HUES48 (cell line): ENCODE measurements around the gene TENT4A.

Experiments
- H3K27ac ChIP-seq: one replicate; pipeline ENCODE4 v1.7.0; 2013; ENCODE audit warnings: low read depth, low read length, inconsistent platforms
- H3K27me3 ChIP-seq: 2 replicates; pipeline ENCODE4 v1.6.1; 2013; ENCODE audit warnings: mild to moderate bottlenecking, low read length; ENCODE audit not compliant: control insufficient read depth, insufficient read depth
- H3K36me3 ChIP-seq: 2 replicates; pipeline ENCODE4 v1.6.1; 2013; ENCODE audit warnings: low read length; ENCODE audit not compliant: control insufficient read depth, insufficient read depth
- H3K4me1 ChIP-seq: 2 replicates; pipeline ENCODE4 v1.6.1; 2013; ENCODE audit warnings: mild to moderate bottlenecking, low read length; ENCODE audit not compliant: control insufficient read depth, insufficient read depth
- H3K4me3 ChIP-seq: 2 replicates; pipeline ENCODE4 v1.5.1; 2013; ENCODE audit warnings: mild to moderate bottlenecking, low read depth, low read length
- H3K9ac ChIP-seq: 2 replicates; pipeline ENCODE4 v1.6.1; 2013; ENCODE audit warnings: mild to moderate bottlenecking, low read depth, low read length, moderate library complexity
- H3K9me3 ChIP-seq: 2 replicates; pipeline ENCODE4 v1.6.1; 2013; ENCODE audit warnings: low read length; ENCODE audit not compliant: control insufficient read depth, insufficient read depth

Gene TENT4A

DNA sequence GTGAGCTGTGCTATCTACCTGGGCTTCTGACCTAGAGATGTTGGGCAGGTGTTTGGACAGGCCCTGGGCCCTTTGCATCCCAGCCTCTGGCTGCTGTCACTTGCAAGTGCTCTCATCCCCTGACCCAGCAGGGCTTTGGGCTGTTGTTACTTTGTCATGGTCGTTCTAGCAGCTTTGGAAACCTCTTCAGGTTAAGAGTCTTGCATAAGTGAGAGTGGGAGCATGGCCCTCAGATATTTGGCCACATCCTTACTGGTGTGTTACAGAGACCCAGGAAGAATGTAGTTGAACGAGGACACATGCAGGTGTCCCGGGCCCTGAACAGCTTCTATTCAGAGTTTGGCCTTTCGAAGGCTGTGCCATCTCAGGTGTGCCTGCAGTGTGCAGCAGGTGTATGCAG, 4.5 kb downstream of the TENT4A start:
- H3K9ac ChIP-seq: no peak overlapping the region
- H3K36me3 ChIP-seq: peaks cover 8% of the 10 kb centered on the region; the same call in 1 of the 2 replicates
- no peak overlapping the region for H3K27ac ChIP-seq
- no peaks in the 10 kb centered on the region for H3K27me3 ChIP-seq
- peaks cover 34% of the 10 kb centered on the region for H3K4me1 ChIP-seq
- H3K9me3 ChIP-seq: no peaks in the 10 kb centered on the region
- H3K4me3 ChIP-seq: no peak overlapping the region

GRCh38 chr5:6718161-6718681, 5.0 kb downstream of the TENT4A start:
- H3K27ac ChIP-seq: no peak overlapping the region
- H3K4me1 ChIP-seq: peaks cover 34% of the 10 kb centered on the region
- no peak overlapping the region for H3K4me3 ChIP-seq
- H3K9me3 ChIP-seq: no peaks in the 10 kb centered on the region
- no peak overlapping the region for H3K9ac ChIP-seq
- H3K36me3 ChIP-seq: peaks cover 8% of the 10 kb centered on the region; the same call in 1 of the 2 replicates
- H3K27me3 ChIP-seq: no peaks in the 10 kb centered on the region

DNA sequence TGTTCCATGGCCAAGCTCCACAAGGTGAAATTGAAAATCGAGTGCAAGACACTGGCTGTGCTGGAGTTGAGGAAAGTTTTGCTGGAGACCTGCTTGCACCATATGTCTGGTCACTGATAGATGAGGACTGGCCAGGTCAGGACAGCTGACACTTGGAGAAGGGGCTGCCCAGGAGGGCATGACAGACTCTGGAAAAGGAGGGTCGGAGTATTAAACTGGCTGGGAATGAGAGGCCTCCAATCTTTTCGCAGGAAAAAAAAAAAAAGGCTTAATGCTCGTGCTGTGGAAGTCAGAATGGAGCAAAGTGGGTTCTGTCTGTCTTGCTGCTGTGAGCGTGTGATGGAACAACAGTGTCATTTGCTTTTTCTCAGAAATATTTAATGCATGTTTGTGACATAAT, 5.5 kb downstream of the TENT4A start:
- Histone ChIP-seq H3K4me1 (peaks cover 34% of the 10 kb centered on the region), H3K27me3 (no peaks in the 10 kb centered on the region), H3K27ac (no peak overlapping the region), H3K9me3 (no peaks in the 10 kb centered on the region), H3K9ac (no peak overlapping the region), H3K36me3 (peaks cover 8% of the 10 kb centered on the region), H3K4me3 (no peak overlapping the region)

GRCh38 chr5:6719417-6719816, 6.2 kb downstream of the TENT4A start:
- Histone ChIP-seq H3K4me3 (no peak overlapping the region), H3K9me3 (no peaks in the 10 kb centered on the region), H3K27ac (no peak overlapping the region), H3K27me3 (no peaks in the 10 kb centered on the region), H3K4me1 (peaks cover 34% of the 10 kb centered on the region), H3K36me3 (peaks cover 8% of the 10 kb centered on the region), H3K9ac (no peak overlapping the region)

GRCh38 chr5:6719896-6720560, 6.8 kb downstream of the TENT4A start:
- peaks cover 8% of the 10 kb centered on the region for H3K36me3 ChIP-seq
- no peak overlapping the region for H3K27ac ChIP-seq
- peaks cover 33% of the 10 kb centered on the region for H3K4me1 ChIP-seq
- no peak overlapping the region for H3K9ac ChIP-seq
- H3K4me3 ChIP-seq: no peak overlapping the region
- H3K9me3 ChIP-seq: no peaks in the 10 kb centered on the region
- H3K27me3 ChIP-seq: no peaks in the 10 kb centered on the region

GRCh38 chr5:6720561-6720921, 7.3 kb downstream of the TENT4A start:
- no peak overlapping the region for H3K4me3 ChIP-seq
- no peak overlapping the region for H3K9ac ChIP-seq
- no peak overlapping the region for H3K27ac ChIP-seq
- no peaks in the 10 kb centered on the region for H3K27me3 ChIP-seq
- H3K4me1 ChIP-seq: peaks cover 28% of the 10 kb centered on the region
- peaks cover 11% of the 10 kb centered on the region for H3K36me3 ChIP-seq
- no peaks in the 10 kb centered on the region for H3K9me3 ChIP-seq

GRCh38 chr5:6721442-6721841, 8.2 kb downstream of the TENT4A start:
- Histone ChIP-seq H3K27me3 (no peaks in the 10 kb centered on the region), H3K9me3 (no peaks in the 10 kb centered on the region), H3K4me1 (peaks cover 20% of the 10 kb centered on the region), H3K4me3 (no peak overlapping the region), H3K27ac (no peak overlapping the region), H3K9ac (no peak overlapping the region), H3K36me3 (peaks cover 10% of the 10 kb centered on the region)

DNA sequence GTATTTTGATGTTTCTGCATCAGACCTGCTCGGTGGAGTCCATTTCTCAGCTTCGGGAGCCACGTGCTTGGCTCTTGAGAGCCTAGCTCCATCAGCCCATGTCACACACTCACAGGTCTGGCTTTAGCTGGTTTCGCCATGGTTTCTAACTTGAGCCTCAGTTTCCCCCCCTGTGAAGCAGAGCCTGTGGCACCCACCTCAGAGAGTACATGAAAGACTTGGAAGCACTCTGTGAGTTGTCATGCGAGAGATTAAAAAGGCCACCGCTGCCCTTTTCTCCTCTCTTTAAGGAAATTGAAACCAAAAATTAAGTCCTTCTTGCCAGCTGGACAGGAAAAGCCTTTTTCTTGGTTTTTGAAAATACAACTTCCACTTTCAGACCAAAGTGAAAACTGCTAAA, 8.8 kb downstream of the TENT4A start:
- Histone ChIP-seq H3K4me1 (peaks cover 17% of the 10 kb centered on the region), H3K9ac (no peak overlapping the region), H3K4me3 (no peak overlapping the region), H3K9me3 (no peaks in the 10 kb centered on the region), H3K27me3 (no peaks in the 10 kb centered on the region), H3K36me3 (peaks cover 4% of the 10 kb centered on the region), H3K27ac (no peak overlapping the region)

GRCh38 chr5:6723122-6723815, 10.0 kb downstream of the TENT4A start:
- Histone ChIP-seq H3K9ac (no peak overlapping the region), H3K27me3 (no peaks in the 10 kb centered on the region), H3K36me3 (peaks cover 3% of the 10 kb centered on the region), H3K4me3 (no peak overlapping the region), H3K4me1 (peaks cover 26% of the 10 kb centered on the region), H3K27ac (no peak overlapping the region), H3K9me3 (no peaks in the 10 kb centered on the region)

- Histone ChIP-seq H3K27ac (no peak overlapping the region), H3K9me3 (no peaks in the 10 kb centered on the region), H3K4me1 (peaks cover 32% of the 10 kb centered on the region), H3K4me3 (no peak overlapping the region), H3K36me3 (peaks cover 3% of the 10 kb centered on the region), H3K9ac (no peak overlapping the region), H3K27me3 (no peaks in the 10 kb centered on the region)
These were observed 10.6 kb downstream of the TENT4A start for GRCh38 chr5:6723816-6724300.

DNA sequence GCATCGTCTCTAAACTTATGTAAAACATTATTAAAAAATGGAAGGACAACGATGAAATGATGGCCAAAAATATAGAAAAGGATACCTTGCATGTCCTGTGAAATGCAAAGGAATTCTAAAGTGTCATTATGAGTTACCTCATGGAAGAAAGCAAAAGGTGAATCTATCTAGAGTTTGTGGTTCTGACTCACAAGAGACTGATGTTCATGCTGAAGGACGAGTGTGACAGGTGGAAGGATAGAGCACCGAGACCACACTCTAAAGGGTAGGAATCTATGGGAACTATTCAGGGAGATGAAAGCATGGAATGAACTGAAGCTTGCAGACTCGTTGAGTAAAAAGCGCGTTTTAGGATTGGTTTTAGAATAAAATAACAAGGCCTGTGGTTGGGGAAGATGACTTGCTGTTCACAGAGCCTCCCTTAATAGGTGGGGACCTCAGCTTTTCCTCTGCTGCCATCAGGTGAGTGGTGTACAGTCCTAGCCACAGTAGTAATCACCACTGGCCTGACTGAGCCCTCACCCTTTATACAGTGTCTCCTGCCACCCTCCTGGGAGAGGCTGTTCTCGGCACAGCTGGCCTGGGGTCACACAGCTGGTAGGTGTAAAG, 11.2 kb downstream of the TENT4A start:
- peaks cover 3% of the 10 kb centered on the region for H3K36me3 ChIP-seq
- H3K27ac ChIP-seq: no peak overlapping the region

More for the DNA sequence above, 11.2 kb downstream of the TENT4A start:
- Histone ChIP-seq H3K27me3 (no peaks in the 10 kb centered on the region), H3K4me1 (peaks cover 36% of the 10 kb centered on the region), H3K4me3 (no peak overlapping the region), H3K9ac (no peak overlapping the region), H3K9me3 (no peaks in the 10 kb centered on the region)
